GM12878 (cell line): ENCODE data around the gene NECAB2. TPM values are rescaled to one million over a fixed set of nuclear protein-coding genes. Genes with fewer than 3 reads are reported as not detected.

Experiments used
- ATAC-seq: fragments of 200-7000 bp; cut with Tn5 transposase; 3 replicates; pipeline ENCODE4 v1.9.1; 2020; ENCODE audit warnings: mild to moderate bottlenecking, moderate library complexity
- BruUV-seq: library from RNA; stranded (reverse); fragments of 400-500 nt; replicated peaks from 2 replicates; lab custom pipeline; 2021; lab: Mats Ljungman, UMichigan
- CTCF ChIA-PET: fragments of 300-600 bp; sonication (Branson Sonifier 250); formaldehyde crosslinking; extraction: SDS; loops from one replicate; lab custom pipeline; 2021; ENCODE audit warnings: inconsistent platforms; lab: Yijun Ruan, JAX
- POLR2A ChIA-PET: fragments of 350-600 bp; formaldehyde crosslinking; extraction: SDS; loops from one replicate; lab custom pipeline; 2021; ENCODE audit warnings: inconsistent platforms; lab: Charles Lee
- RAD21 ChIA-PET: fragments of 300-600 bp; sonication (Branson Sonifier 250); formaldehyde crosslinking; loops from one replicate; lab custom pipeline; 2023; ENCODE audit warnings: antibody characterized with exemption; ENCODE audit not compliant: unreplicated experiment; lab: Charles Lee
- SMC1A ChIA-PET: fragments of 300-600 bp; sonication (Branson Sonifier 250); formaldehyde crosslinking; loops from one replicate; lab custom pipeline; 2023; ENCODE audit not compliant: unreplicated experiment, uncharacterized antibody; lab: Charles Lee
- DNase-seq: peaks from one replicate; pipeline ENCODE4 v3.0.0-alpha.2; 2011; ENCODE audit warnings: low read depth, low spot score
- FAIRE-seq: peaks from 3 replicates; lab custom pipeline; 2011; peaks lifted over from hg19 to GRCh38; lab: Jason Lieb, UNC
- H2AFZ ChIP-seq: 2 replicates; pipeline ENCODE4 v1.6.0; 2011; ENCODE audit warnings: low read depth, low read length, control low read depth; ENCODE audit not compliant: control insufficient read depth
- H3K27ac ChIP-seq: 2 replicates; pipeline ENCODE4 v1.5.1; 2011; ENCODE audit warnings: control low read depth; ENCODE audit not compliant: control insufficient read depth, insufficient read depth
- H3K27me3 ChIP-seq, 2 experiments: replicated peaks in 1 of 2; 2 replicates each; pipeline versions ENCODE4 v1.6.0 to v1.6.1; 2011; ENCODE audit warnings: low read length in 1 of 2; ENCODE audit not compliant: control insufficient read depth in 2 of 2, insufficient read depth in 2 of 2
- H3K36me3 ChIP-seq, 2 experiments: 2 replicates each; pipeline ENCODE4 v1.5.1; 2011; ENCODE audit warnings: low read length in 1 of 2; ENCODE audit not compliant: control insufficient read depth in 2 of 2, insufficient read depth in 2 of 2
- H3K4me1 ChIP-seq: 2 replicates; pipeline ENCODE4 v1.6.1; 2011; ENCODE audit warnings: mild to moderate bottlenecking, low read length, moderate library complexity, mixed read lengths; ENCODE audit not compliant: control insufficient read depth, insufficient read depth
- H3K4me2 ChIP-seq: 2 replicates; pipeline ENCODE4 v1.6.0; 2011; ENCODE audit warnings: control low read depth; ENCODE audit not compliant: control insufficient read depth, insufficient read depth
- H3K4me3 ChIP-seq: fragments of 200-600 bp; sonication (generic); 2 replicates; pipeline ENCODE4 v1.5.1; 2016
- H3K79me2 ChIP-seq: 2 replicates; pipeline ENCODE4 v1.6.0; 2011; ENCODE audit warnings: low read length; ENCODE audit not compliant: control insufficient read depth, insufficient read depth
- H3K9ac ChIP-seq: 2 replicates; pipeline ENCODE4 v1.8.0; 2011; ENCODE audit warnings: low read length, control low read depth, mixed read lengths; ENCODE audit not compliant: control insufficient read depth, insufficient read depth
- H3K9me3 ChIP-seq: replicated peaks from 3 replicates; pipeline ENCODE4 v1.5.1; 2011; ENCODE audit warnings: mild to moderate bottlenecking, low read length; ENCODE audit not compliant: control insufficient read depth, insufficient read depth
- H4K20me1 ChIP-seq: 2 replicates; pipeline ENCODE4 v1.6.0; 2011; ENCODE audit not compliant: control insufficient read depth, insufficient read depth
- EED ChIP-seq: sonication (generic); IDR thresholded peaks from 2 replicates; pipeline ENCODE4 v1.6.1; 2016; ENCODE audit warnings: antibody characterized with exemption, low read depth
- FOXM1 ChIP-seq: IDR thresholded peaks from 2 replicates; pipeline ENCODE4 v1.6.1; 2012; ENCODE audit warnings: low read depth, mild to moderate bottlenecking, inconsistent platforms, low read length, moderate library complexity
- IRF5 ChIP-seq: fragments of 450-650 bp; IDR thresholded peaks from 2 replicates; pipeline ENCODE4 v1.6.1; 2017; ENCODE audit warnings: borderline replicate concordance
- PAX8 ChIP-seq: fragments of 450-650 bp; IDR thresholded peaks from 2 replicates; pipeline ENCODE4 v1.6.1; 2017; ENCODE audit warnings: mild to moderate bottlenecking, moderate library complexity
- RBBP5 ChIP-seq: fragments of 200-600 bp; sonication (generic); conservative IDR thresholded peaks from 2 replicates; pipeline ENCODE4 v1.6.1; 2016
- RELB ChIP-seq: fragments of 450-650 bp; IDR thresholded peaks from 2 replicates; pipeline ENCODE4 v1.6.1; 2017; ENCODE audit warnings: low read depth, mild to moderate bottlenecking, moderate library complexity
- SREBF2 ChIP-seq: IDR thresholded peaks from 2 replicates; pipeline ENCODE4 v1.6.1; 2012; ENCODE audit warnings: mild to moderate bottlenecking, low read length
- WGBS: methylation state at CpG from one replicate; pipeline ENCODE4 v1.1.6; 2016; ENCODE audit warnings: low lambda C conversion rate; ENCODE audit not compliant: insufficient replicate concordance, insufficient coverage; ENCODE audit errors: missing lambda C conversion rate; 5-methylcytosine and 5-hydroxymethylcytosine counted together
- in situ Hi-C: fragments of 300-500 bp; cut with MboI; formaldehyde crosslinking; loops from 9 replicates; pipeline ENCODE4 v1.14.3; 2018; ENCODE audit warnings: mixed read lengths
- intact Hi-C: fragments of 100-400 bp; cut with micrococcal nuclease; formaldehyde crosslinking; loops from one replicate; pipeline ENCODE4 v1.14.2; 2022; ENCODE audit not compliant: unreplicated experiment
- polyA plus RNA-seq, 11 experiments: library from polyadenylated mRNA; depleted of rRNA in 4 of 11; unstranded in 6 of 11; stranded (reverse) in 5 of 11; fragments of >200 nt; fragmentation: Nextera tagmentation in 4 of 11; fragmentation: Illumina TruSeq in 1 of 11; extraction: Ambion mirVana in 4 of 11; extraction: Trizol in 1 of 11; gene quantifications; 1 replicate in 1 of 11; 2 replicates in 10 of 11; pipeline versions ENCODE4 v1.2.1 to v1.2.3, GENCODE V29; 2011 to 2016; ENCODE audit warnings: inconsistent platforms in 2 of 11, missing spikeins in 2 of 11, low read depth in 1 of 11
- total RNA-seq, 4 experiments: library from RNA; depleted of rRNA in 3 of 4; stranded (reverse); fragments of >200 nt in 3 of 4; fragmentation: Illumina TruSeq in 1 of 4; extraction: Trizol in 1 of 4; gene quantifications; 2 replicates each; pipeline versions ENCODE4 v1.2.1 to v1.2.3, GENCODE V29; 2013 to 2021
- TF ChIP-seq, protein P1 (sequence below): IDR thresholded peaks from 2 replicates; pipeline ENCODE4 v1.6.1; 2011; ENCODE audit warnings: low read depth, low read length, improper control_type of control experiment, borderline replicate concordance
- TF ChIP-seq, protein P2 (sequence below): fragments of 450-650 bp; IDR thresholded peaks from 2 replicates; pipeline ENCODE4 v1.6.1; 2016; ENCODE audit warnings: mild to moderate bottlenecking, moderate library complexity, borderline replicate concordance

The NECAB2 gene
- total and polyA plus RNA-seq, 10 of the 15 experiments (the other 5 are each of a cell fraction or from before 2014, with no cell fraction given) = not detected

DNA sequence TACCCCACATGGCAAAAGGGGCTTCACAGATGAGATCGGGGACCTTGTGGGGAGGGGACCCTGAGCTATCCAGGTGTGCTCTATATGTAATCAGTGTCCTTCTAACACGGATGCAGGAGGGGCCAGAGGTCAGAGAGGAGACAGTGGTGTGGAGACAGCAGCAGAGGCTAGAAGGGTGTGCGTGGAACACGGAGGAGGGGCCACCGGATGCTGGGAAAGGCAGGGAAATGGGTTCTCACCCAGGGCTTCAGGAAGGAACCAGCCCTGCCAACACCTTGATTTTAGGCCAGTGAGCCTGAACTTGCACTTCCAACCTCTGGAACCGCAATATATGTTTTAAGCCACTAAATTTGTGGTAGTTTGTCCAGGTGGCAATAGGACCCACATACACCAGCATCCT is 79.2 kb downstream of the NECAB2 start:
- no peak for FAIRE-seq
- WGBS = 81% methylated on average over 6 of the region's 6 CpGs
- in situ Hi-C loops = no loop called here
- Histone ChIP-seq H4K20me1 (no peaks in the 10 kb centered on the region), H3K9me3 (no peaks in the 10 kb centered on the region), H3K27me3 (no peaks in the 10 kb centered on the region; a peak in 3 of 4 replicates), H3K79me2 (no peaks in the 10 kb centered on the region), H3K36me3 (no peaks in the 10 kb centered on the region; a peak in 2 of 4 replicates), H3K4me2 (no peak overlapping the region), H3K4me3 (no peak overlapping the region), H3K27ac (no peak overlapping the region), H2AFZ (no peak overlapping the region)
- POLR2A ChIA-PET = no interaction called here
- no peak for DNase-seq
- BruUV-seq = no TSS peak
- TF ChIP-seq FOXM1 (no peak), EED (no peak), RBBP5 (no peak), IRF5 (no peak)
- TF ChIP-seq, all 136 proteins: peak for 0
- Histone ChIP-seq H3K4me1 (no peaks in the 10 kb centered on the region), H3K9ac (no peak overlapping the region)
- ChIA-PET SMC1A (no interaction called here), RAD21 (no interaction called here), CTCF (interaction anchor here (0.7 kb wide), 1 partner anchor 11 kb away, joined by 3 read pairs; no protein-coding TSS in a partner anchor)
- ATAC-seq = no peak
- intact Hi-C loops = no loop called here

GRCh38 chr16:84047626-84048025 is 79.6 kb downstream of the NECAB2 start:
- no peak overlapping the region for H3K4me3 ChIP-seq
- no peak for ATAC-seq
- intact Hi-C loops (no loop called here), in situ Hi-C loops (no loop called here)
- RAD21 ChIA-PET = no interaction called here
- H3K9ac ChIP-seq = no peak overlapping the region
- whole genome bisulfite sequencing = 96% methylated on average over 5 of the region's 6 CpGs
- H3K9me3 ChIP-seq = no peaks in the 10 kb centered on the region
- H4K20me1 ChIP-seq = no peaks in the 10 kb centered on the region
- no peaks in the 10 kb centered on the region; a peak in 3 of 4 replicates for H3K27me3 ChIP-seq
- no peaks in the 10 kb centered on the region for H3K79me2 ChIP-seq
- SMC1A ChIA-PET = no interaction called here
- no peak for FAIRE-seq
- no TSS peak for BruUV-seq
- H3K36me3 ChIP-seq = no peaks in the 10 kb centered on the region; a peak in 2 of 4 replicates
- no peak overlapping the region for H2AFZ ChIP-seq
- CTCF ChIA-PET = interaction anchor here (2.8 kb wide), 1 partner anchor 18 kb away, joined by 10 read pairs; no protein-coding TSS in a partner anchor
- H3K4me1 ChIP-seq = no peaks in the 10 kb centered on the region
- no peak overlapping the region for H3K27ac ChIP-seq
- no peak for DNase-seq
- POLR2A ChIA-PET = no interaction called here
- no peak overlapping the region for H3K4me2 ChIP-seq
- no peak for TF ChIP-seq SREBF2
- TF ChIP-seq, protein P1, sequence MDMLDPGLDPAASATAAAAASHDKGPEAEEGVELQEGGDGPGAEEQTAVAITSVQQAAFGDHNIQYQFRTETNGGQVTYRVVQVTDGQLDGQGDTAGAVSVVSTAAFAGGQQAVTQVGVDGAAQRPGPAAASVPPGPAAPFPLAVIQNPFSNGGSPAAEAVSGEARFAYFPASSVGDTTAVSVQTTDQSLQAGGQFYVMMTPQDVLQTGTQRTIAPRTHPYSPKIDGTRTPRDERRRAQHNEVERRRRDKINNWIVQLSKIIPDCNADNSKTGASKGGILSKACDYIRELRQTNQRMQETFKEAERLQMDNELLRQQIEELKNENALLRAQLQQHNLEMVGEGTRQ = no peak
- TF ChIP-seq, protein P2, sequence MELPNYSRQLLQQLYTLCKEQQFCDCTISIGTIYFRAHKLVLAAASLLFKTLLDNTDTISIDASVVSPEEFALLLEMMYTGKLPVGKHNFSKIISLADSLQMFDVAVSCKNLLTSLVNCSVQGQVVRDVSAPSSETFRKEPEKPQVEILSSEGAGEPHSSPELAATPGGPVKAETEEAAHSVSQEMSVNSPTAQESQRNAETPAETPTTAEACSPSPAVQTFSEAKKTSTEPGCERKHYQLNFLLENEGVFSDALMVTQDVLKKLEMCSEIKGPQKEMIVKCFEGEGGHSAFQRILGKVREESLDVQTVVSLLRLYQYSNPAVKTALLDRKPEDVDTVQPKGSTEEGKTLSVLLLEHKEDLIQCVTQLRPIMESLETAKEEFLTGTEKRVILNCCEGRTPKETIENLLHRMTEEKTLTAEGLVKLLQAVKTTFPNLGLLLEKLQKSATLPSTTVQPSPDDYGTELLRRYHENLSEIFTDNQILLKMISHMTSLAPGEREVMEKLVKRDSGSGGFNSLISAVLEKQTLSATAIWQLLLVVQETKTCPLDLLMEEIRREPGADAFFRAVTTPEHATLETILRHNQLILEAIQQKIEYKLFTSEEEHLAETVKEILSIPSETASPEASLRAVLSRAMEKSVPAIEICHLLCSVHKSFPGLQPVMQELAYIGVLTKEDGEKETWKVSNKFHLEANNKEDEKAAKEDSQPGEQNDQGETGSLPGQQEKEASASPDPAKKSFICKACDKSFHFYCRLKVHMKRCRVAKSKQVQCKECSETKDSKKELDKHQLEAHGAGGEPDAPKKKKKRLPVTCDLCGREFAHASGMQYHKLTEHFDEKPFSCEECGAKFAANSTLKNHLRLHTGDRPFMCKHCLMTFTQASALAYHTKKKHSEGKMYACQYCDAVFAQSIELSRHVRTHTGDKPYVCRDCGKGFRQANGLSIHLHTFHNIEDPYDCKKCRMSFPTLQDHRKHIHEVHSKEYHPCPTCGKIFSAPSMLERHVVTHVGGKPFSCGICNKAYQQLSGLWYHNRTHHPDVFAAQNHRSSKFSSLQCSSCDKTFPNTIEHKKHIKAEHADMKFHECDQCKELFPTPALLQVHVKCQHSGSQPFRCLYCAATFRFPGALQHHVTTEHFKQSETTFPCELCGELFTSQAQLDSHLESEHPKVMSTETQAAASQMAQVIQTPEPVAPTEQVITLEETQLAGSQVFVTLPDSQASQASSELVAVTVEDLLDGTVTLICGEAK = no peak
- no peak for TF ChIP-seq RELB
- TF ChIP-seq PAX8 = no peak
